SK-N-SH (cell line): ENCODE measurements around the gene SERP2. TPM values are rescaled to one million over a fixed set of nuclear protein-coding genes. Genes with fewer than 3 reads are reported as not detected.

Source experiments
- CTCF ChIA-PET: fragments of 300-600, 350-600 bp; formaldehyde crosslinking; extraction: SDS; loops from one replicate; lab custom pipeline; 2021; lab: Yijun Ruan, JAX
- POLR2A ChIA-PET: fragments of 350-600 bp; sonication (Branson Sonifier 250); formaldehyde crosslinking; extraction: SDS; loops from one replicate; lab custom pipeline; 2020; ENCODE audit warnings: antibody characterized with exemption, inconsistent platforms; lab: Yijun Ruan, JAX
- DNase-seq: peaks from one replicate; pipeline ENCODE4 v3.0.0; 2012
- H2AFZ ChIP-seq: fragments of 200-600 bp; sonication (generic); 2 replicates; pipeline ENCODE4 v1.8.1; 2016; ENCODE audit warnings: antibody characterized with exemption, mild to moderate bottlenecking, low read depth
- H3F3A ChIP-seq: fragments of 200-600 bp; sonication (generic); replicated peaks from 2 replicates; pipeline ENCODE3; 2016; ENCODE audit warnings: antibody characterized with exemption, mild to moderate bottlenecking; ENCODE audit not compliant: insufficient read depth
- H3K27ac ChIP-seq, 2 experiments: fragments of 200-500 bp in 1 of 2; fragments of 200-600 bp in 1 of 2; sonication (Bioruptor generic) in 1 of 2; sonication (generic), shearing (Covaris generic) in 1 of 2; 2 replicates each; pipeline versions ENCODE4 v1.5.1 to v1.6.1; 2014 to 2016; ENCODE audit warnings: low read depth in 2 of 2, inconsistent platforms in 1 of 2, low read length in 1 of 2, mild to moderate bottlenecking in 1 of 2, mixed read lengths in 1 of 2
- H3K27me3 ChIP-seq: fragments of 200-600 bp; sonication (generic), shearing (Covaris generic); 2 replicates; pipeline ENCODE4 v1.6.1; 2016; ENCODE audit warnings: mixed run types; ENCODE audit not compliant: insufficient read depth
- H3K36me3 ChIP-seq, 2 experiments: fragments of 200-500 bp in 1 of 2; fragments of 200-600 bp in 1 of 2; sonication (Bioruptor generic) in 1 of 2; sonication (generic) in 1 of 2; replicated peaks in 1 of 2; 2 replicates each; pipeline versions ENCODE3 to v1.5.1; 2014 to 2016; ENCODE audit warnings: low read length in 1 of 2, mild to moderate bottlenecking in 1 of 2; ENCODE audit not compliant: insufficient read depth in 2 of 2, control insufficient read depth in 1 of 2
- H3K4me1 ChIP-seq, 2 experiments: fragments of 200-500 bp in 1 of 2; fragments of 200-600 bp in 1 of 2; sonication (Bioruptor generic) in 1 of 2; sonication (generic), shearing (Covaris generic) in 1 of 2; 2 replicates each; pipeline versions ENCODE4 v1.5.1 to v1.6.1; 2014 to 2016; ENCODE audit warnings: low read depth in 1 of 2, low read length in 1 of 2, mixed run types in 1 of 2; ENCODE audit not compliant: insufficient read depth in 2 of 2, control insufficient read depth in 1 of 2
- H3K4me2 ChIP-seq: fragments of 200-600 bp; sonication (generic), shearing (Covaris generic); 2 replicates; pipeline ENCODE4 v1.6.1; 2017; ENCODE audit warnings: mixed run types
- H3K4me3 ChIP-seq, 2 experiments: fragments of 200-500 bp in 1 of 2; fragments of 200-600 bp in 1 of 2; sonication (Bioruptor generic) in 1 of 2; sonication (generic), shearing (Covaris generic) in 1 of 2; 2 replicates each; pipeline versions ENCODE4 v1.5.1 to v1.8.1; 2014 to 2016; ENCODE audit warnings: low read depth in 2 of 2, inconsistent platforms in 1 of 2, low read length in 1 of 2, mild to moderate bottlenecking in 1 of 2, mixed read lengths in 1 of 2, moderate library complexity in 1 of 2
- H3K79me2 ChIP-seq: fragments of 200-600 bp; sonication (generic); 2 replicates; pipeline ENCODE4 v1.8.1; 2017; ENCODE audit warnings: mild to moderate bottlenecking; ENCODE audit not compliant: insufficient read depth
- H3K9ac ChIP-seq: fragments of 200-600 bp; sonication (generic); 2 replicates; pipeline ENCODE4 v1.6.1; 2017; ENCODE audit warnings: mixed run types
- H3K9me2 ChIP-seq: fragments of 200-600 bp; sonication (generic); 2 replicates; pipeline ENCODE4 v1.6.1; 2017; ENCODE audit warnings: mixed run types
- H3K9me3 ChIP-seq: fragments of 200-600 bp; sonication (generic); 2 replicates; pipeline ENCODE4 v1.6.1; 2017; ENCODE audit warnings: mixed run types, mild to moderate bottlenecking, moderate library complexity
- H4K20me1 ChIP-seq: fragments of 200-600 bp; sonication (generic); 2 replicates; pipeline ENCODE4 v1.6.1; 2017; ENCODE audit warnings: mild to moderate bottlenecking, mixed run types; ENCODE audit not compliant: insufficient read depth
- CHD2 ChIP-seq: fragments of 150-350 bp; IDR thresholded peaks from 2 replicates; pipeline ENCODE4 v1.6.1; 2018; ENCODE audit warnings: low read length; ENCODE audit not compliant: partially characterized antibody
- ELF1 ChIP-seq: IDR thresholded peaks from 2 replicates; pipeline ENCODE4 v1.4.0; 2012
- EP300 ChIP-seq, 2 experiments: IDR thresholded peaks; 2 replicates each; pipeline versions ENCODE4 v1.4.0 to v1.6.1; 2012; ENCODE audit warnings: borderline replicate concordance in 1 of 2, low read depth in 1 of 2, low read length in 1 of 2
- FOSL2 ChIP-seq: IDR thresholded peaks from 2 replicates; pipeline ENCODE4 v1.4.0; 2012; ENCODE audit warnings: low read depth, mild to moderate bottlenecking, moderate library complexity, borderline replicate concordance
- FOXJ3 ChIP-seq: sonication (generic); formaldehyde crosslinking; IDR thresholded peaks from 2 replicates; pipeline ENCODE4 v1.5.1; 2020; ENCODE audit warnings: mild to moderate bottlenecking, missing genetic modification reagents
- GABPA ChIP-seq: IDR thresholded peaks from 2 replicates; pipeline ENCODE4 v1.4.0; 2012; ENCODE audit warnings: low read depth, mild to moderate bottlenecking
- JUND ChIP-seq: IDR thresholded peaks from 2 replicates; pipeline ENCODE4 v1.4.0; 2012
- MXI1 ChIP-seq: IDR thresholded peaks from 2 replicates; pipeline ENCODE4 v1.6.1; 2012; ENCODE audit warnings: mild to moderate bottlenecking, low read depth, low read length, improper control_type of control experiment
- NFIC ChIP-seq: IDR thresholded peaks from 2 replicates; pipeline ENCODE4 v1.4.0; 2012; ENCODE audit warnings: borderline replicate concordance
- PBX3 ChIP-seq: IDR thresholded peaks from 2 replicates; pipeline ENCODE4; 2012
- POLR2AphosphoS5 ChIP-seq: IDR thresholded peaks from 2 replicates; pipeline ENCODE4 v1.6.1; 2012; ENCODE audit warnings: low read depth, low read length
- RFX5 ChIP-seq: IDR thresholded peaks from 2 replicates; pipeline ENCODE4 v1.6.1; 2012; ENCODE audit warnings: mild to moderate bottlenecking, improper control_type of control experiment, low read length
- RXRA ChIP-seq: IDR thresholded peaks from 2 replicates; pipeline ENCODE4 v1.4.0; 2012; ENCODE audit warnings: low read depth, mild to moderate bottlenecking, borderline replicate concordance
- TAF1 ChIP-seq: IDR thresholded peaks from 2 replicates; pipeline ENCODE4 v1.6.1; 2012; ENCODE audit warnings: low read depth, mild to moderate bottlenecking, low read length, moderate library complexity, borderline replicate concordance
- WGBS: methylation state at CpG from one replicate; pipeline ENCODE4 v1.1.6; 2017; ENCODE audit warnings: low lambda C conversion rate; 5-methylcytosine and 5-hydroxymethylcytosine counted together
- polyA plus RNA-seq, 3 experiments: library from polyadenylated mRNA; depleted of rRNA; stranded (reverse); fragments of >200 nt; gene quantifications; 2 replicates each; pipeline ENCODE4 v1.2.3, GENCODE V29; 2012
- TF ChIP-seq, protein P1 (sequence below): fragments of 150-350 bp; IDR thresholded peaks from 2 replicates; pipeline ENCODE4 v1.6.1; 2016; ENCODE audit warnings: mild to moderate bottlenecking, low read depth, low read length
- TF ChIP-seq, protein P2 (sequence below): IDR thresholded peaks from 2 replicates; pipeline ENCODE4 v1.6.1; 2012; ENCODE audit warnings: mild to moderate bottlenecking, low read depth, low read length, moderate library complexity
- TF ChIP-seq, protein P3 (sequence below): IDR thresholded peaks from 2 replicates; pipeline ENCODE4 v1.4.0; 2012; ENCODE audit warnings: low read depth

SERP2 gene
- polyA plus RNA-seq, 1 of the 3 experiments (the other 2 are of a cell fraction) = 4.9 TPM

GRCh38 chr13:44439452-44440024 is 65.9 kb downstream of the SERP2 start (continued):
- no peak for TF ChIP-seq PBX3
- no peak for TF ChIP-seq CHD2
- TF ChIP-seq RXRA = no peak
- TF ChIP-seq, protein P1, sequence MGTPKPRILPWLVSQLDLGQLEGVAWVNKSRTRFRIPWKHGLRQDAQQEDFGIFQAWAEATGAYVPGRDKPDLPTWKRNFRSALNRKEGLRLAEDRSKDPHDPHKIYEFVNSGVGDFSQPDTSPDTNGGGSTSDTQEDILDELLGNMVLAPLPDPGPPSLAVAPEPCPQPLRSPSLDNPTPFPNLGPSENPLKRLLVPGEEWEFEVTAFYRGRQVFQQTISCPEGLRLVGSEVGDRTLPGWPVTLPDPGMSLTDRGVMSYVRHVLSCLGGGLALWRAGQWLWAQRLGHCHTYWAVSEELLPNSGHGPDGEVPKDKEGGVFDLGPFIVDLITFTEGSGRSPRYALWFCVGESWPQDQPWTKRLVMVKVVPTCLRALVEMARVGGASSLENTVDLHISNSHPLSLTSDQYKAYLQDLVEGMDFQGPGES = no peak
- no peak for TF ChIP-seq JUND
- TF ChIP-seq, protein P2, sequence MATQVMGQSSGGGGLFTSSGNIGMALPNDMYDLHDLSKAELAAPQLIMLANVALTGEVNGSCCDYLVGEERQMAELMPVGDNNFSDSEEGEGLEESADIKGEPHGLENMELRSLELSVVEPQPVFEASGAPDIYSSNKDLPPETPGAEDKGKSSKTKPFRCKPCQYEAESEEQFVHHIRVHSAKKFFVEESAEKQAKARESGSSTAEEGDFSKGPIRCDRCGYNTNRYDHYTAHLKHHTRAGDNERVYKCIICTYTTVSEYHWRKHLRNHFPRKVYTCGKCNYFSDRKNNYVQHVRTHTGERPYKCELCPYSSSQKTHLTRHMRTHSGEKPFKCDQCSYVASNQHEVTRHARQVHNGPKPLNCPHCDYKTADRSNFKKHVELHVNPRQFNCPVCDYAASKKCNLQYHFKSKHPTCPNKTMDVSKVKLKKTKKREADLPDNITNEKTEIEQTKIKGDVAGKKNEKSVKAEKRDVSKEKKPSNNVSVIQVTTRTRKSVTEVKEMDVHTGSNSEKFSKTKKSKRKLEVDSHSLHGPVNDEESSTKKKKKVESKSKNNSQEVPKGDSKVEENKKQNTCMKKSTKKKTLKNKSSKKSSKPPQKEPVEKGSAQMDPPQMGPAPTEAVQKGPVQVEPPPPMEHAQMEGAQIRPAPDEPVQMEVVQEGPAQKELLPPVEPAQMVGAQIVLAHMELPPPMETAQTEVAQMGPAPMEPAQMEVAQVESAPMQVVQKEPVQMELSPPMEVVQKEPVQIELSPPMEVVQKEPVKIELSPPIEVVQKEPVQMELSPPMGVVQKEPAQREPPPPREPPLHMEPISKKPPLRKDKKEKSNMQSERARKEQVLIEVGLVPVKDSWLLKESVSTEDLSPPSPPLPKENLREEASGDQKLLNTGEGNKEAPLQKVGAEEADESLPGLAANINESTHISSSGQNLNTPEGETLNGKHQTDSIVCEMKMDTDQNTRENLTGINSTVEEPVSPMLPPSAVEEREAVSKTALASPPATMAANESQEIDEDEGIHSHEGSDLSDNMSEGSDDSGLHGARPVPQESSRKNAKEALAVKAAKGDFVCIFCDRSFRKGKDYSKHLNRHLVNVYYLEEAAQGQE = no peak

DNA sequence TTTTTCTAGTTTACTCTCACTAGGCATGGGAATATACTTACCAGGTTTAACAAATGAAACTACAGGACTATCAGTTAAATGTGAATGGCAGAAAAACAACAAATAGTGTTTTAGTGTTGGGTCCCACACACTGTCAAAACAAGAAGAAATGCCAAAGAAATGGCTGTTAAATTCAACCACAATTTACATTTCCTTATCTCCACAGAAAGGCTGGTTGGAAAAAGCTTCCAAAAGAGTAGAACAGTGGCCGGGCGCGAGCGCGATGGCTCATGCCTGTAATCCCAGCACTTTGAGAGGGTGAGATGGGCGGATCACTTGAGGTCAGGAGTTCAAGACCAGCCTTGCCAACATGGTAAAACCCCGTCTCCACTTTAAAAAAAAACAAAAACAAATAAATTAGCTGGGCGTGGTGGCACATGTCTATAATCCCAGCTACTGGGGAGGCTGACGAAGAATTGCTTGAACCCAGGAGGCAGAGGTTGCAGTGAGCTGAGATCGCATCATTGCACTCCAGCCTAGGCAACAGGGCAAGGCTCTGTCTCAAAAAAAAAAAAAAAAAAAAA is 66.5 kb downstream of the SERP2 start:
- H3F3A ChIP-seq = peaks cover 21% of the 10 kb centered on the region
- no peak overlapping the region for H3K4me2 ChIP-seq
- no peaks in the 10 kb centered on the region for H3K9me3 ChIP-seq
- no peaks in the 10 kb centered on the region for H3K27me3 ChIP-seq
- POLR2A ChIA-PET = no interaction called here
- H3K9me2 ChIP-seq = no peaks in the 10 kb centered on the region
- no peak overlapping the region for H2AFZ ChIP-seq
- TF ChIP-seq, protein P2 = no peak
- TF ChIP-seq NFIC (no peak), JUND (no peak), FOXJ3 (CRISPR knock-in tag) (no peak), MXI1 (no peak), TAF1 (no peak), FOSL2 (no peak), RFX5 (no peak), EP300 (IDR thresholded peaks at IDR 0.05; ENCODE audit: borderline replicate concordance in 1 of 2, low read depth in 1 of 2, low read length in 1 of 2) (no peak), ELF1 (no peak), RXRA (no peak), POLR2AphosphoS5 (no peak), GABPA (no peak)
- TF ChIP-seq, protein P3, sequence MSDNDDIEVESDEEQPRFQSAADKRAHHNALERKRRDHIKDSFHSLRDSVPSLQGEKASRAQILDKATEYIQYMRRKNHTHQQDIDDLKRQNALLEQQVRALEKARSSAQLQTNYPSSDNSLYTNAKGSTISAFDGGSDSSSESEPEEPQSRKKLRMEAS = no peak
- TF ChIP-seq, protein P1 = no peak
- TF ChIP-seq, all 33 proteins: peak for 0
- H3K79me2 ChIP-seq = peaks cover 77% of the 10 kb centered on the region
- CTCF ChIA-PET = interaction anchor here (1.7 to 10.4 kb wide), 3 partner anchors 30 to 532 kb away, joined by 4 to 158 read pairs (median 5); no protein-coding TSS in a partner anchor
- 94% methylated on average over 10 of the region's 10 CpGs for WGBS
- H3K27ac ChIP-seq = no peak overlapping the region
- DNase-seq = no peak
- no peak overlapping the region for H3K4me3 ChIP-seq
- H3K9ac ChIP-seq = no peak overlapping the region
- H3K36me3 ChIP-seq = no peaks in the 10 kb centered on the region
- H4K20me1 ChIP-seq = peaks cover 18% of the 10 kb centered on the region
- peaks cover 5 to 13% of the 10 kb centered on the region in 2 experiments; a peak in 3 of 4 replicates for H3K4me1 ChIP-seq
